ENCODE results near the gene MKS1. TPM values are rescaled to one million over a fixed set of nuclear protein-coding genes. Genes with fewer than 3 reads are reported as not detected.

MKS1 gene
- total and polyA plus RNA-seq, 2 of the 8 experiments (the other 6 are each of a cell fraction or from before 2014, with no cell fraction given): 12.0 to 21.7 TPM

DNA sequence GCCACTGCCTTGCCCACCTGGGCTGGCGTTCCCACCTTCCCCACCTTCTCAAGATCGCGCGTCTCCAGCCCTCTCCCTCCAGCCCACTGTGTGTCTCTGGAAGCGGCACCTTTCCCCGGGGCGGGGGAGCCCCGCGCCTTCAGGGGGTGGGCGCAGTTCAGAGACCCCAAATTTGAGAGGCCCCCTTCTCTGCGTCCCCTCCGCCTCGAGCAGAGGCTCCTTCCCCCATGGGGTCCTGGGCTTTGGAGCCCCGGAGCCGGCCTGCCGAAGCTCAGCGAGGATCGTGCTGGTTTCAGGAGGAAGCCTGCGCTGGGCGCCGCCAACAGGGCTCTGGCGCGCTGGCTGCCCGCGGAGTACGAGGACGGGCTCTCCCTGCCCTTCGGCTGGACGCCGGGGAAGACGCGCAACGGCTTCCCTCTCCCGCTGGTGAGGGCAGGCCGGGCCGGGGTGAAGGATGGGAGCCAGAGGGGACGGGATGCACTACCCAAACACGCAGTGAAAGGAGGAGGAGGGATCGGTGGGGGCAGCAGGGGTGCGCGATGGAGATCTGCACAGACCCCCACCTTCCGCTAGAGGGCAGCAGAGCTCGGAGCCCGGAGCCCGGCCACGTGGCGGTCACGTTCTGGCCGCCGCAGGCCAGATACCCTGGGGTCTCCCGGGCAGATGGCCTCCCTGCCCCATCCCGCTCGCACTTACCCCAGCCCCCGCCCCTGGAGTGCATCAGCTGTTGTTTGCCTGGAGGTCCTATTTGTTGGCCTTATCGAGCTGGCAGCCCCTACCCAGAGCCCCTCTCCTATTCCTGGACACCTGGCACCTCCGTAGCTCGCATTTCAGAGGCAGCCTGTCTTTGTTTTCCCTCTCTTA, 30.4 kb upstream of the MKS1 start:
- no peak overlapping the region; the same call in 1 of the 2 replicates for H2BK5ac ChIP-seq (ENCODE audit: low read depth, low read length)
- no peaks in the 10 kb centered on the region for H3K36me3 ChIP-seq (ENCODE audit: control insufficient read depth in 2 of 4, insufficient read depth in 4 of 4, low read length in 3 of 4)
- H4K91ac ChIP-seq (replicated peaks; ENCODE audit: insufficient read length, low read length): peak overlapping the region; percentile 52
- H2BK15ac ChIP-seq (ENCODE audit: low read length): peak overlapping the region; percentile 88; the same call in 1 of the 2 replicates
- H3K79me1 ChIP-seq (ENCODE audit: low read depth, low read length): no peaks in the 10 kb centered on the region
- peaks cover 5% of the 10 kb centered on the region; the same call in 1 of the 2 replicates for H3K23me2 ChIP-seq (ENCODE audit: low read depth, low read length)
- H3K56ac ChIP-seq (replicated peaks; ENCODE audit: insufficient read length, low read depth, low read length): no peak overlapping the region
- no peak overlapping the region for H2AK5ac ChIP-seq (ENCODE audit: low read depth, low read length)
- peaks cover 36 to 70% (median 49%) of the 10 kb centered on the region in 4 experiments for H3K27me3 ChIP-seq (replicated peaks in 1 of 4; ENCODE audit: control insufficient read depth in 3 of 4, extremely low read depth in 1 of 4, insufficient read depth in 3 of 4, low read length in 3 of 4)
- H4K8ac ChIP-seq (ENCODE audit: extremely low read depth, insufficient read depth, low read length): peak overlapping the region; percentile 75; the same call in 1 of the 2 replicates
- ChIA-PET POLR2A (ENCODE audit: partially characterized antibody) (interaction anchor here (0.6 to 1.3 kb wide), 5 partner anchors 12 to 94 kb away, joined by 3 to 6 read pairs (median 3); no protein-coding TSS in a partner anchor), CTCF (ENCODE audit: partially characterized antibody) (interaction anchor here (0.6 to 5.4 kb wide), 41 partner anchors 8 to 1090 kb away, joined by 3 to 55 read pairs (median 3); partner anchors contain the start of genes LPO and MPO)
- no peak for FAIRE-seq
- peaks cover 0 to 4% (median 1%) of the 10 kb centered on the region in 4 experiments; a peak in 4 of 7 replicates for H3K4me1 ChIP-seq (replicated peaks in 1 of 4; ENCODE audit: control insufficient read depth in 3 of 4, insufficient read depth in 4 of 4, low read length in 3 of 4)
- no peak overlapping the region for H3K23ac ChIP-seq (ENCODE audit: insufficient read length)
- H4K5ac ChIP-seq (ENCODE audit: insufficient read length, low read depth, low read length): no peak overlapping the region
- peak overlapping the region; percentile 65 for H2AFZ ChIP-seq (ENCODE audit: low read length)
- no peaks in the 10 kb centered on the region for H3K79me2 ChIP-seq (ENCODE audit: control insufficient read depth in 1 of 2, insufficient read depth in 2 of 2, low read length in 2 of 2)
- H3K14ac ChIP-seq (ENCODE audit: insufficient read length): no peak overlapping the region
- DNase-seq (ENCODE audit: low read depth in 1 of 2, low spot score in 2 of 2): peak in 1 of 2 experiments; percentile 93
- H2BK12ac ChIP-seq (ENCODE audit: low read depth, low read length): peak overlapping the region; percentile 94; the same call in 1 of the 2 replicates
- peaks cover 8% of the 10 kb centered on the region in 2 experiments; a peak in 3 of 4 replicates for H3K9me3 ChIP-seq (ENCODE audit: insufficient read depth in 2 of 2, low read depth in 1 of 2, low read length in 1 of 2)
- WGBS, 2 experiments (ENCODE audit: extremely low coverage in 1 of 2, insufficient coverage in 1 of 2, insufficient read length in 1 of 2, insufficient replicate concordance in 2 of 2, low coverage in 1 of 2, low lambda C conversion rate in 2 of 2, missing lambda C conversion rate in 1 of 2): 12% methylated on average over 33 of the region's 57 CpGs; no CpG with 5 or more reads in 1 of the 2 experiments
- H3K9ac ChIP-seq (replicated peaks in 1 of 4; ENCODE audit: extremely low read depth in 1 of 4, low read depth in 3 of 4, low read length in 3 of 4): peak overlapping the region in 3 of 4 experiments; percentile 38 to 46 (median 41); a peak in 2 of 7 replicates
- peak overlapping the region; percentile 71 to 96 for H3K4me2 ChIP-seq (ENCODE audit: insufficient read depth in 1 of 2, low read depth in 2 of 2, low read length in 2 of 2)
- no peak overlapping the region for H2BK120ac ChIP-seq (replicated peaks; ENCODE audit: low read depth, low read length)
- no peak overlapping the region for H3K4ac ChIP-seq (replicated peaks; ENCODE audit: insufficient read length, low read depth, low read length)
- no peak overlapping the region for H3K27ac ChIP-seq (ENCODE audit: low read depth, low read length)
- H4K20me1 ChIP-seq (replicated peaks in 1 of 2; ENCODE audit: control insufficient read depth in 1 of 2, insufficient read depth in 2 of 2, low read length in 2 of 2): no peaks in the 10 kb centered on the region
- H2BK20ac ChIP-seq (ENCODE audit: low read length): no peak overlapping the region
- H3K18ac ChIP-seq (ENCODE audit: extremely low read depth, low read length): no peak overlapping the region; the same call in none of the 2 replicates
- H3K4me3 ChIP-seq (ENCODE audit: extremely low read depth in 1 of 4, insufficient read depth in 2 of 4, low read depth in 3 of 4, low read length in 4 of 4): peak overlapping the region; percentile 28 to 56 (median 36); a peak in 7 of 8 replicates
- TF ChIP-seq SP1 (IDR thresholded peaks at IDR 0.05; ENCODE audit: low read depth, low read length) (no peak), BACH1 (IDR thresholded peaks at IDR 0.05; ENCODE audit: low read length) (no peak), GTF2F1 (IDR thresholded peaks at IDR 0.05; ENCODE audit: borderline replicate concordance, low read depth, low read length) (peak; percentile 65; the same call in 1 of the 2 replicates), TCF12 (IDR thresholded peaks at IDR 0.05; ENCODE audit: low read depth, low read length) (0 out of 2 replicates have a peak, but pooled peaks have one; percentile 54), BRCA1 (IDR thresholded peaks at IDR 0.05; ENCODE audit: low read depth, low read length) (no peak), RXRA (IDR thresholded peaks at IDR 0.05; ENCODE audit: insufficient read depth, low read depth, low read length) (no peak), CEBPB (IDR thresholded peaks at IDR 0.05; ENCODE audit: low read depth, low read length) (no peak), TAF1 (IDR thresholded peaks at IDR 0.05; ENCODE audit: low read depth, low read length) (no peak), KDM5A (IDR thresholded peaks at IDR 0.05; ENCODE audit: low read length) (no peak), USF2 (IDR thresholded peaks at IDR 0.05; ENCODE audit: low read length) (peak; percentile 74), POU5F1 (IDR thresholded peaks at IDR 0.05; ENCODE audit: low read depth, low read length) (no peak)

All from H1 (cell line).